HL-60 (cell line): Measurements from ENCODE around the gene PURA.

ENCODE experiments used
- CTCF ChIP-seq: IDR thresholded peaks from one replicate; pipeline ENCODE4 v1.5.1; 2011; ENCODE audit warnings: low read length, control low read depth, inconsistent platforms; ENCODE audit not compliant: insufficient read depth
- GABPA ChIP-seq: IDR thresholded peaks from 2 replicates; pipeline ENCODE4 v1.6.1; 2012; ENCODE audit warnings: low read depth
- POLR2AphosphoS5 ChIP-seq: IDR thresholded peaks from 2 replicates; pipeline ENCODE4 v1.6.1; 2012; ENCODE audit warnings: low read depth
- REST ChIP-seq: IDR thresholded peaks from 2 replicates; pipeline ENCODE4 v1.6.1; 2012; ENCODE audit warnings: low read depth; ENCODE audit not compliant: insufficient replicate concordance

- no peak for TF ChIP-seq CTCF
- TF ChIP-seq REST = no peak
- TF ChIP-seq POLR2AphosphoS5 = no peak
- no peak for TF ChIP-seq GABPA
Observed at GRCh38 chr5:140111011-140111858, 2.7 kb upstream of the PURA start.
